Measurements from ENCODE around the gene ACACB.

Gene ACACB

GRCh38 chr12:109289551-109289950 lies 173.2 kb downstream of the ACACB start:
- no peak overlapping the region for H3K4me3 Mint-ChIP-seq
- H3K36me3 Mint-ChIP-seq (ENCODE audit: low read depth) = no peaks in the 10 kb centered on the region
- peaks cover 5% of the 10 kb centered on the region for H3K4me1 Mint-ChIP-seq (ENCODE audit: low read depth)
- peaks cover 42% of the 10 kb centered on the region for H3K27me3 Mint-ChIP-seq
- H3K27ac Mint-ChIP-seq = no peak overlapping the region
- no peaks in the 10 kb centered on the region for H3K9me3 Mint-ChIP-seq
- intact Hi-C loops (cut with micrococcal nuclease) = no loop called here

GRCh38 chr12:109290061-109290460 lies 173.7 kb downstream of the ACACB start:
- no peak overlapping the region for H3K27ac Mint-ChIP-seq
- H3K9me3 Mint-ChIP-seq = no peaks in the 10 kb centered on the region
- intact Hi-C loops (cut with micrococcal nuclease) = no loop called here
- H3K27me3 Mint-ChIP-seq = peaks cover 42% of the 10 kb centered on the region
- H3K4me1 Mint-ChIP-seq (ENCODE audit: low read depth) = peaks cover 5% of the 10 kb centered on the region
- no peaks in the 10 kb centered on the region for H3K36me3 Mint-ChIP-seq (ENCODE audit: low read depth)
- H3K4me3 Mint-ChIP-seq = no peak overlapping the region

- Mint-ChIP-seq H3K9me3 (no peaks in the 10 kb centered on the region), H3K27me3 (peaks cover 42% of the 10 kb centered on the region), H3K27ac (no peak overlapping the region), H3K4me3 (no peak overlapping the region), H3K36me3 (ENCODE audit: low read depth) (no peaks in the 10 kb centered on the region), H3K4me1 (ENCODE audit: low read depth) (peaks cover 5% of the 10 kb centered on the region)
- intact Hi-C loops (cut with micrococcal nuclease) = no loop called here
Measured at GRCh38 chr12:109291117-109291516, 174.7 kb downstream of the ACACB start.

GRCh38 chr12:109291521-109292341 lies 175.3 kb downstream of the ACACB start:
- H3K36me3 Mint-ChIP-seq (ENCODE audit: low read depth) = no peaks in the 10 kb centered on the region
- peaks cover 42% of the 10 kb centered on the region for H3K27me3 Mint-ChIP-seq
- intact Hi-C loops (cut with micrococcal nuclease) = no loop called here
- H3K9me3 Mint-ChIP-seq = no peaks in the 10 kb centered on the region
- no peak overlapping the region for H3K4me3 Mint-ChIP-seq
- H3K27ac Mint-ChIP-seq = no peak overlapping the region
- peaks cover 5% of the 10 kb centered on the region for H3K4me1 Mint-ChIP-seq (ENCODE audit: low read depth)

GRCh38 chr12:109292342-109292711 lies 175.9 kb downstream of the ACACB start:
- Mint-ChIP-seq H3K27ac (no peak overlapping the region), H3K27me3 (peaks cover 42% of the 10 kb centered on the region), H3K9me3 (no peaks in the 10 kb centered on the region)

GRCh38 chr12:109293106-109293505 lies 176.7 kb downstream of the ACACB start:
- no peak overlapping the region for H3K4me3 Mint-ChIP-seq
- peaks cover 5% of the 10 kb centered on the region for H3K4me1 Mint-ChIP-seq (ENCODE audit: low read depth)
- H3K9me3 Mint-ChIP-seq = no peaks in the 10 kb centered on the region
- no peak overlapping the region for H3K27ac Mint-ChIP-seq
- no peaks in the 10 kb centered on the region for H3K36me3 Mint-ChIP-seq (ENCODE audit: low read depth)
- H3K27me3 Mint-ChIP-seq = peaks cover 40% of the 10 kb centered on the region
- intact Hi-C loops (cut with micrococcal nuclease) = no loop called here

More at GRCh38 chr12:109292342-109292711, 175.9 kb downstream of the ACACB start:
- H3K36me3 Mint-ChIP-seq (ENCODE audit: low read depth) = no peaks in the 10 kb centered on the region
- no peak overlapping the region for H3K4me3 Mint-ChIP-seq
- intact Hi-C loops (cut with micrococcal nuclease) = no loop called here
- H3K4me1 Mint-ChIP-seq (ENCODE audit: low read depth) = peaks cover 5% of the 10 kb centered on the region

- H3K27ac Mint-ChIP-seq = no peak overlapping the region
- no peak overlapping the region for H3K4me3 Mint-ChIP-seq
- no peaks in the 10 kb centered on the region for H3K36me3 Mint-ChIP-seq (ENCODE audit: low read depth)
- peaks cover 5% of the 10 kb centered on the region for H3K4me1 Mint-ChIP-seq (ENCODE audit: low read depth)
- no peaks in the 10 kb centered on the region for H3K9me3 Mint-ChIP-seq
- peaks cover 42% of the 10 kb centered on the region for H3K27me3 Mint-ChIP-seq
- intact Hi-C loops (cut with micrococcal nuclease) = no loop called here
Measured at GRCh38 chr12:109294286-109294796, 178.0 kb downstream of the ACACB start.

GRCh38 chr12:109295764-109296425 lies 179.5 kb downstream of the ACACB start:
- intact Hi-C loops (cut with micrococcal nuclease) = no loop called here
- Mint-ChIP-seq H3K27ac (no peak overlapping the region), H3K4me3 (no peak overlapping the region), H3K36me3 (ENCODE audit: low read depth) (no peaks in the 10 kb centered on the region), H3K27me3 (peaks cover 33% of the 10 kb centered on the region), H3K9me3 (no peaks in the 10 kb centered on the region), H3K4me1 (ENCODE audit: low read depth) (peaks cover 5% of the 10 kb centered on the region)

GRCh38 chr12:109296431-109296830 lies 180.0 kb downstream of the ACACB start:
- Mint-ChIP-seq H3K36me3 (ENCODE audit: low read depth) (no peaks in the 10 kb centered on the region), H3K27me3 (peaks cover 29% of the 10 kb centered on the region), H3K4me3 (no peak overlapping the region), H3K9me3 (no peaks in the 10 kb centered on the region), H3K27ac (no peak overlapping the region), H3K4me1 (ENCODE audit: low read depth) (peaks cover 3% of the 10 kb centered on the region)
- intact Hi-C loops (cut with micrococcal nuclease) = no loop called here

GRCh38 chr12:109299849-109300248 lies 183.5 kb downstream of the ACACB start:
- no peaks in the 10 kb centered on the region for H3K36me3 Mint-ChIP-seq (ENCODE audit: low read depth)
- peaks cover 21% of the 10 kb centered on the region for H3K27me3 Mint-ChIP-seq
- no peak overlapping the region for H3K27ac Mint-ChIP-seq
- intact Hi-C loops (cut with micrococcal nuclease) = no loop called here
- H3K4me1 Mint-ChIP-seq (ENCODE audit: low read depth) = no peaks in the 10 kb centered on the region
- no peaks in the 10 kb centered on the region for H3K9me3 Mint-ChIP-seq
- H3K4me3 Mint-ChIP-seq = no peak overlapping the region

- H3K36me3 Mint-ChIP-seq (ENCODE audit: low read depth) = no peaks in the 10 kb centered on the region
- H3K4me3 Mint-ChIP-seq = no peak overlapping the region
- peaks cover 38% of the 10 kb centered on the region for H3K27me3 Mint-ChIP-seq
- H3K9me3 Mint-ChIP-seq = no peaks in the 10 kb centered on the region
- no peaks in the 10 kb centered on the region for H3K4me1 Mint-ChIP-seq (ENCODE audit: low read depth)
- H3K27ac Mint-ChIP-seq = no peak overlapping the region
- intact Hi-C loops (cut with micrococcal nuclease) = no loop called here
Measured at GRCh38 chr12:109301643-109302168, 185.3 kb downstream of the ACACB start.

GRCh38 chr12:109302358-109302757 lies 186.0 kb downstream of the ACACB start:
- no peaks in the 10 kb centered on the region for H3K36me3 Mint-ChIP-seq (ENCODE audit: low read depth)
- intact Hi-C loops (cut with micrococcal nuclease) = no loop called here
- no peak overlapping the region for H3K4me3 Mint-ChIP-seq
- H3K9me3 Mint-ChIP-seq = no peaks in the 10 kb centered on the region
- no peak overlapping the region for H3K27ac Mint-ChIP-seq
- H3K4me1 Mint-ChIP-seq (ENCODE audit: low read depth) = no peaks in the 10 kb centered on the region
- H3K27me3 Mint-ChIP-seq = peaks cover 44% of the 10 kb centered on the region

GRCh38 chr12:109302770-109303169 lies 186.4 kb downstream of the ACACB start:
- Mint-ChIP-seq H3K4me1 (ENCODE audit: low read depth) (no peaks in the 10 kb centered on the region), H3K27ac (no peak overlapping the region), H3K36me3 (ENCODE audit: low read depth) (no peaks in the 10 kb centered on the region), H3K4me3 (no peak overlapping the region), H3K27me3 (peaks cover 48% of the 10 kb centered on the region), H3K9me3 (no peaks in the 10 kb centered on the region)
- intact Hi-C loops (cut with micrococcal nuclease) = no loop called here

- intact Hi-C loops (cut with micrococcal nuclease) = no loop called here
- Mint-ChIP-seq H3K36me3 (ENCODE audit: low read depth) (no peaks in the 10 kb centered on the region), H3K27me3 (peaks cover 62% of the 10 kb centered on the region), H3K4me1 (ENCODE audit: low read depth) (peaks cover 4% of the 10 kb centered on the region), H3K9me3 (no peaks in the 10 kb centered on the region), H3K4me3 (no peak overlapping the region), H3K27ac (no peak overlapping the region)
Measured at GRCh38 chr12:109304485-109304884, 188.1 kb downstream of the ACACB start.

All from dendritic cell treated with granulocyte-macrophage colony-stimulating factor and Interleukin-4, amounts not matched to agents 40 ng/mL and 50 ng/mL, for 4 days (primary cell).